NCI-H146 treated with DMSO at 0.1 percent for 48 hours (cell line): ENCODE measurements around the gene NFIC.
"Not testable (repeated sequence)": the region's sequence is repeated elsewhere in the genome, so short reads cannot be mapped to it uniquely, and the experiment has no call there.

Experiments
- DNase-seq: peaks from one replicate; lab custom pipeline; 2025; ENCODE audit not compliant: unreplicated experiment; lab: John Stamatoyannopoulos, UW

Gene NFIC

DNA sequence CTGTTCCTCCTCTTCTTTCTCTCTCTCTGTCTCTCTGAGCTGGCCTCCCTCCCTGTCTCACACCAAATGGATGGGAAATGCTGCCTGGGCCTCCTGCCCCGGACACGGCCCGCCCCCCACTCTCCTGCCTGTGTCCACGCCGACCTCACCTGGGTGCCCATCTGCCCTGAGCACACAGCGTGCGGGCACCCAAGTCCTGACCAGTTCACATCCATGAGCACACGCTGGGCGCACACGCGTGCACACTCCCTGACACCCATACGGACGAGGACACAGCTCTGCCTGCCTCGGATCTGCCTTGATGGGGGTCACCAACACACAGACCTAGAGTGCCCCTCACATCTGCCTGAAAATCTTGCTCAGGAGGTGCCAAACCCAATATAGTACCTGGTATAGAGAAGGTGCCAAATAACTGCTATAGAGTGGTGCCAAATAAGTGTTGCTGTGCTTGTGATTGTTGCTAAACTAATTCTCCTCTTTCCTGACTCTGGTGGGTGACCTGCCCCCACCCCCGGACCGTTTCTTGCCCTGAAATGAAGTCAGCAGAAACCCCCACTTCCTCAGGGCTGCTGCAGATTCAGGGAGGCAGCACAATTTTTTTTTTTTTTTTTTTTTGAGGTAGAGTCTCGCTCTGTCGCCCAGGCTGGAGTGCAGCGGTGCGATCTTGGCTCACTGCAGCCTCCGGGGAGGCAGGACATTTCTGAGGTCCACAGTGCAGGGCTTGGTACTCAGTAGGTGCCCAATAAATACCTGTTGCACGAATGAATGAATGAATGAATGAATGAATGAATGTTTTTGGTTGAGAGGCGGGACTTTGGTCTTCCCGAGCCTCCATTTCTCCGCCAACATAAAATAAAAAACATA, 4.6 kb downstream of the NFIC start:
- no peak for DNase-seq

DNA sequence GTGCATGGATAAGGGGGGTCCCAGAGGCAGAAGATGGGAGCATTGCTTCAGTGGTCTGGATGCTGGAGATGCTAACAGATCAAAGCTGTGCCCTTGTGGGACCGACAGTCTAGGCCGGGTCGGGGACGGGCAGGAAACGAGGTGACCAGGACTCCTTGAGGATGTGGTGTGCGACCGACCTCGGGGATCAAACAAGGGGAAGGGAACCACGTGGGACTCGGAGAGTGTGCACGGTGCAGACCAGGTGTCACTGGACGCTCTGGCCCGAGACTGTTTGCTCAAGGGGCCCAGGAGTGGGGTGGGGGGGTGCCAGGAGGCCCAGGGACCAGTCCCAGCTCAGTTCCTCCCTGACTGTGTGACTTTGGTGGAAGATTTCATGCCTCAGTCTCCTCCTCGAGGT, 6.0 kb downstream of the NFIC start:
- DNase-seq, result no peak

DNA sequence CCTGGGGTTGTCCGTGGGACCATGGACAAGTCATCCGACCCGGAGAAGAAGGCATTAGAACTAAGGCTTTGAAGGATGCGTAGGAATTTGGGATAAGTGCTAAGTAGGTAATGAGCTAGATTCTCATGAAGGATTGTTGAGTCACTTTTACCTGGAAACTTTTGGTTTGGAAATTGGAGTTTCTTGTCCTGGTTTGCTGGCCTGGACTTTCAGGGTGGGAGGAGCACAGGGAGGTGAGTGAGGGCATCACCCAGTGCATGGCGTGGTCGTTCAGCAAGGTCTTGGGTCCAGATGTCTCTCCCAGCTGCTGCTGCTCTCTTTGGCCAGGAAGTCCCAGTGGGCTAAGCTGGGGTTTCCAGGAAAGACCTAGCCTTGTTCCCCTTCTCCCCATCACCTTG, 7.6 kb downstream of the NFIC start:
- DNase-seq, result no peak

DNA sequence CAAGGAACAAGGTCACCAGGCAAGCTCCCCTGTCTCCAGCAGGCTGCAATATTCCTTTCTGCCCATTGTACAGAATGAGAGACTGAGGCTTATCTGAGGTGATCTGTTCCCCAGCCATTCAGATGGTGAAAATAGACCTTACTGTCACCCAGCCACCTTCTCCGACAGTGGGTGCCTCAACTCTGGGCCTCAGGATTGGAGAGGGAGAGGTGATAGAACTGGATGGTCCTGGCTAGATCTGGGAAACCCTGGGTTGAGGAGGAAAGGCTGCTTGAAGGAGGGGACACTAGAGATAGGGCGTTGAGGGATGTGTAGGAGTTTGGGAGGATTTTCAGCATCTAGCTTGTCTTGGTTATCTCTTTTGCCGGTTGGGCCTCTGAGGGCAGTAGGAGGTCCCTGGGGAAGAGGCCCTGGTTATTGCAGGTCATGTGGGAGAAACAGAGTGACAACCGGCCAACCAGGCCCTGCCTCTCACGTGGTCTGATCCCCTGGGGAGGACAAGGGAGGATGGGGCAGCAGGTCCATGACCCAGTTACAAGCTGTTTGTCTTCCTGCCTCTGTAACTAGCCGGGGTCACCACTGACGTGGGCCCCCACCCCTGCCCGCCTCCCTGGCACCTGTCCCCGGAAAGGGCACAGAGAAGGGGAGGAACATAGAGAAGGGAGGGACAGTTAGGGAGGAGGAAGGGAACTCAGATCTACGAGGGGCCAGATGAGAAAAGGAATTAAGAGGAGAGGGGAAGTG, 8.2 kb downstream of the NFIC start:
- no peak for DNase-seq

DNA sequence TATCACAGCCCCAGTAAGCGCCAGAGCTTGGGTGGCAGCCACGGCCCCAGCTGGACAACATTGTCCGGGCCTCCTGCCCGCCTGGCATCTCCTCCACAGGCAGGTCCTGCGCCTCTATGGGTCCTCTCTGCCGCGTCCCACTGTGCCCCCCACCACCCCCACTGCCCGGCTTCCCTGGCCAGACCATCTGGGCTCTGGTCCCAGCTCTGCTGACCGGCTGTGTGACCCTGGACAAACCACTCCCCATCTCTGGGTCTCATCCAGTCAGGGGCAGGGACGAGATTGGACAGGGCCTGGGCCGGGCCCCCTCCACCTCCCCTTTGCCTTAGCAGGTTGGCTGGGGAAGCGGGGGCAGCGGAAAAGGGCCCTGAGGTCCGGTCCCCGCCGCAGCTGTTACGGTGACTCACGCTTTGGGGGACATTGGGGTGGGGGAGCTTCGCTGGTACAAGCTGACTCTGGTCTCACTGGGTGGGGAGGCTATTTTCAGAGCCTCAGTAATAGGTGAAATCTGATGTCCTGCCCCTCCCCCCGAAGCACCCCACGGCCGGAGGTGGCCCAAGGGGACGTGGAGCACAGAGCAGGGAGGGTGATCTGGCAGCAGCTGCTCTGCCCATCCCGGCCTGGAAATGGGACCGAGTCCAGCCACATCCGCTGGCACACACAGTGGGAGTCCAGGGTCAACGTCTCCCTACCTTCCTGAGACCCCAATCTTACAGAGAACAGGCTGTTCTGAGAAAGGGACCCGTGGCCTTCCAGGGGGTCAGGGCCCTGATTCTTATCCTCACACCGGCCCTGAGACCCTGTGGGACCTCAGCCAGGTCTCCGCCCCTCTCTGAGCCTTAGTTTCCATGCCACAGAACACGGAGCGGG, 9.1 kb downstream of the NFIC start:
- no peak for DNase-seq

DNA sequence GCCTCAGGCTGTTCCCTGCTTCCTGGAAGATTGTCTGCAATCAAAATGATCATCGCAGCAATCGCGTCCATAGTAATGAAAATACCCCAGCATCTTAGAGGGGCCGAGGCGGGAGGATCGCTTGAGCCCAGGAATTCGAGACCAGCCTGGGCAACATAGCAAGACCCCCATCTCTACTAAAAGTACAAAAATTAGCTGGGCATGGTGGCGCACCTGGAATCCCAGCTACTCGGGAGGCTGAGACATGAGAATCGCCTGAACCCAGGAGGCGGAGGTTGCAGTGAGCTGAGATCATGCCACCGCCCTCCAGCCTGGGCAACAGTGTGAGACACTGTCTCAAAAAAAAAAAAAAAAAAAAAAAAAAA, 9.7 kb downstream of the NFIC start:
- not testable (repeated sequence) for DNase-seq

DNA sequence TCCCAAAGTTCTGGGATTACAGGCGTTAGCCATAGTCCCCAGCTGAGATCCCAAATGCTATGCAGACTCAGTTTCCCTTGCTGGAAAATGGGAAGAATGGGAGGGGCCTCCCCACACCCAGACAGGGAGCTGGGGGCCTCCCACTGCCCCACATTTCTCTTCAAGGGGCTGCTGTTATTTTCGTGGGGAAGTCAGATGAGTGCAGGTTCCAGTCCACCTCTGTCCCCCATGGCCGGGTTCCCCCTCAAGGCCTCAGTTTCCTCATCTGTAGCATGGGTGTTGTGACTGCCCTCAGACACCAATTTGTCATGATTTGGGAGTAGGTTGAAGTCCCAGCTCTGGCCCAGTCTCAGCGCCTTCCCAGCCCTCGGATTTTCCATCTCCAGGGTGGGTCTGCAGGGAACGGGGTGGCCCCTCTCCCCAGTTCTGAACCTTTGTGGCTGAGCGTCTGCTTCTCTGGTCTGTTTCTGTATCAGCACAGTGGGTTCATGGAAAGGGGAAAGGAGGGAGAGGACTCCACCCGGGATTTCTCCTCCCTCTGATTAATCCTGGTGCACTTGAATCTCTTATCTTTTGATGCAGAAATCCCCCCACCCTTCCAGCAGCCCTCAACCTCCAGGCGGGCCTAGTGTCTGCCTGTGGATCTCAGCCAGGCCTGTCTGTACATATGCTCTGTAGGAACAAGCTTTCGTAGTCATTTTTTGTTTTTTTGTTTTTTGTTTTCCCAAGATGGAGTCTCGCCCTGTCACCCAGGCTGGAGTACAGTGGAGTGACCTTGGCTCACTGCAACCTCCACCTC, 12.2 kb downstream of the NFIC start:
- DNase-seq, result no peak

DNA sequence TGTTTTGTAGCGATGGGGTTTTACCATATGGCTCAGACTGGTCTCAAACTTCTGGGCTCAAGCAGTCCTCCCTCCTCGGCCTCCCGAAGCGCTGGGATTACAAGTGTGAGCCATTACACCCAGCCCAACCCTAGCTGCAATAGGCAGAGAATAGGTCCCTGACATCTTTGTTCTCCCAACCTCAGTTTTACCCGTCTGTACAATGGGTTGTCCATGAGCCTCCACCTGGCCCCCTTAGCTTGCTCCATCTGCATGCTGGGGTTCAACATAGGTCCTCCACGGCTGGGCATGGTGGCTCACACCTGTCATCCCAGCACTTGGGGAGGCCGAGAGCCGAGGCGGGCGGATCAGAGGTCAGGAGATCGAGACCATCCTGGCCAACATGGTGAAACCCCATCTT, 14.4 kb downstream of the NFIC start:
- DNase-seq, result no peak

DNA sequence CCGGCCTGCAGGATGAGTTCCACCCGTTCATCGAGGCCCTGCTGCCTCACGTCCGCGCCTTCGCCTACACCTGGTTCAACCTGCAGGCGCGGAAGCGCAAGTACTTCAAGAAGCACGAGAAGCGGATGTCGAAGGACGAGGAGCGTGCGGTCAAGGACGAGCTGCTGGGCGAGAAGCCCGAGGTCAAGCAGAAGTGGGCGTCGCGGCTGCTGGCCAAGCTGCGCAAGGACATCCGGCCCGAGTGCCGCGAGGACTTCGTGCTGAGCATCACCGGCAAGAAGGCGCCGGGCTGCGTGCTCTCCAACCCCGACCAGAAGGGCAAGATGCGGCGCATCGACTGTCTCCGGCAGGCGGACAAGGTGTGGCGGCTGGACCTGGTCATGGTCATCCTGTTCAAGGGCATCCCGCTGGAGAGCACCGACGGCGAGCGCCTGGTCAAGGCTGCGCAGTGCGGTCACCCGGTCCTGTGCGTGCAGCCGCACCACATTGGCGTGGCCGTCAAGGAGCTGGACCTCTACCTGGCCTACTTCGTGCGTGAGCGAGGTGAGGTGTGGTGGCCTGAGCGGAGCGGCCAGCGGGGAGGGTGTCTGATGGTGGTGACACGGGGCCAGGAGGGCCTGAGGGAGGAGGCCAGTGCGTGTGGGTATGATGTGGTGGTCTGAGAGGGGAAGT, 15.5 kb downstream of the NFIC start:
- DNase-seq, result no peak

DNA sequence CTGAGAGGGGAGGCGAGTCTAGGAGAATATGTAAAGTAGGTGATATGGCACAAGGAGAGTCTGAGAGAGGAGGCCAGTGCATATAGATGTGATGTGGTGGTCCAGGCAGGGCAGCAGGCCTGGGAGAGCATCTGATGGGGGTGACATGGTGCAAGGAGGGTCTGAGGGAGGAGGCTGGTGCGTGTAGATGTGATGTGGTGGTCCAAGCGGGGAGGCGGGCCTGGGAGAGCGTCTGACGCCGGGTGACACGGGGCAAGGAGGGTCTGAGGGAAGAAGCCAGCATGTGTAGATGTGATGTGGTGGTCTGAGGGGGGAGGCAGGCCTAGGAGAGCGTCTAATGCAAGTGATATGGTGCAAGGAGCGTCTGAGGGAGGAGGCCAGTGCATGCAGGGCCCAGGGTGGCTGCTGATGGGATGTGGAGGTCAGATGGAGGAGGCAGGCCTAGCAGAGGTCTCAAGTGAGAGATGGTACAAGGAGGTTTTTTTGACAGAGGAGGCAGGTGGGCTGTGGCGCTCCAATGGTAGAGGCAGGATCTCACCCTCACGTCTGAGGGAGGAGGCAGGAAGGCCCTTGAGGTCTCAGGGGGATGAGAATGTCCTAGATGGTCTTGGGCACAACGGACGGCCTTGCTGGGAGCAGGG, 16.2 kb downstream of the NFIC start:
- DNase-seq, result no peak

DNA sequence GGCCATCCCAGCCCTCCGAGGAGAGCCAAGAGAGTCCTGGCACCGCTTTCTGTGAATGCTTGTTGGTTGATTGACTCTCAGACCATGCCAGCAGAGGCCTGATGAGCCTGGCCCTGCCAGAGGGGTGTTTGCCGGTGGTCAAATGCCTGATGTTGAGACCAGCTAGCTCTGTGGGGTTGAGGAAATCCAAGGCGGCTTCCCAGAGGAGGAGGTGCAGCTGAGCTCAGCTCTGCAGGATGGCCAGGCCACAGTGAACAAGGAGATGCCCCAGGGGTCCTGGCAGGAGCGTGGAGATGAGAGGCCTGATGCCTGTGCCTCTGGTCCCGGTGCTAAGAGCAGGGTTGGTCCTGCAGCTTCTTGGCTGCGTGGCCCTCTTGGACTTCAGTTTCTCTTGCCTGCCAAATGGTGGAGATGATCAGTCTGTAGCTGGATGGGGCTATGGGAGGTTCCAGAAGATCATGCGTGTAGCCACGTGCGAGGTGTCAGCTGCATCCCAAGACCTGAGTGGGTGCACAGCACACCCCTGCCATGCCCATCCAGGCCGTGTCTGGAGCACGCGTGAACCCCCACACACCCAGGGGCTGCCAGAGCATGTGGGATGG, 16.8 kb downstream of the NFIC start:
- DNase-seq, result no peak

DNA sequence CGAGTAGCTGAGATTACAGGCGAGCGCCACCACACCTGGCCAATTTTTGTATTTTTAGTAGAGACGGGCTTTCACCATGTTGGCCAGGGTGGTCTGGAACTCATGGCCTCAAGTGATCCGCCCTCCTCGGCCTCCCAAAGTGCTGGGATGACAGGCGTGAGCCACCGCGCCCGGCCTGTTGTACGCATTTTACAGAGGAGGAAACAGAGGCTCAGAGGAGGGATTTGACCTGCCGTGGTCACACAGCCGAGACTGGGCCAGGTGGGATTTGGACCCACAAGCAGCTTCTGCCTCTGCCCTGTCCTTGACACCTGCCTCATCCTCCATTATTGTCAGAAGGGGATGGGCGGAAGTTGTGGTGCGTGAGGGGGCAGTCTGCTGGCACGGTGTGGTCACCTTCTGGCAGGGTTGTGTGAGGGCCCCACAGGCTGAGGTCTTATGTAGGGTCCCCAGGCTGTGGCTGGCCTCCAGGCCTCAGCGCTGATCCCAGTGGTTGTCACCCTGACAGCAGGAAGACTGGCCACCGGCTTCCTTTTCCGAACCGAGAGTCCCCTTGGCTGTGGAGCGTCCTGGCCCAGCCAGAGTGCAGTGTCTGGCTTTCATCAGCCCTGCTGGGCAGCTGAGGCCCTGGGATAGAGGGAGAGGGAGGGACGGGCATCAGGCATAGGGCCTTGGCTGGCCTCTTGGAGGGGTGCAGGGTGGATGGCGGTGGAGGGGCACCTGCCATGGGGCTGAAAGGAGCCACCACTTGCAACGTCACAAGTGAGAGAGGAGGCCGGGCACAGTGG, 20.3 kb downstream of the NFIC start:
- no peak for DNase-seq

DNA sequence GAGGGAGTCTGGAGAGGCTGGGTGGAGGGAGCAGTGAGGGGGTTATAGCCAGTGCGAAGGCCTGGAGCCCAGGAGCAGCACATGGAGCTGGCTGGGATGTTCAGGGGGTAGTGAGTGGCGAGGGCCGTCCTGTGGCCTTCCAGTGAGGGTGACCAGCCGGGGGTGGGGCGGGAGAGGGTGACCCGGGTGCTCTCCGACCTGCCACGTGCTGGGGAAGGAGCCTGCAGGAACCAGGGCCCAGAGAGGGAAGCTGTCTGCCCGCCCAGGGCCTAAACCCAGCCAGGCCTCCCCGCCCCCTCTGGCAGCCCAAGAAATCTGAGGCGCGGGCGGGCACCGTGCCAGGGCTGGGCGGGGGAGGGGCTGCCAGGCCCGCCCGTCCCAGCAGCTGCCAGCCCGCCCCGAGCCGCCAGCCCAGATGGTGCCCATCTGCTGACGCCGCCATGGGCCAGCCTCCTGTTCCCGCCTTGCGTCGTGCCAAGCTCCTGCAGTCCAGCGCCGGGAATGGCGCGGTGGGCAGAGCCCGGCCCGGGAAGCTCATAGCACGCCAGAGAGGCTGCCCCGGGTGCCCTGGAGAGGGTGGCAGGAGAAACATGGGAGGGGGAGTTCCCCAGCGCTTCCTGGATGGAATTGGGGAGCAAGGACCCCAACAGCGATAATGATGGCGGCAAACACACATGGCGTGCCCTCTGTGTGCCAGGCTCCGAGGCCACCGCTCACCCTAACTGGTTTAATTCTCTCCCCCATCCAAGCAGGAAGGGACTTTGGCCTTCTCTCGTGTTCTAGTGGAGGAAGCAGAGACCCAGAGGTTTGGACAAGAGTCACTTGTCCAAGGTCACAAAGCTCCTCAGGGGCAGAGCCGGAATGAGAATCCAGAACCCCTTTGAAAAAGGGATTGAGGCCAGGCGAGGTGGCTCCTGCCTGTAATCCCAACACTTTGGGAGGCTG, 21.5 kb downstream of the NFIC start:
- DNase-seq, result no peak

DNA sequence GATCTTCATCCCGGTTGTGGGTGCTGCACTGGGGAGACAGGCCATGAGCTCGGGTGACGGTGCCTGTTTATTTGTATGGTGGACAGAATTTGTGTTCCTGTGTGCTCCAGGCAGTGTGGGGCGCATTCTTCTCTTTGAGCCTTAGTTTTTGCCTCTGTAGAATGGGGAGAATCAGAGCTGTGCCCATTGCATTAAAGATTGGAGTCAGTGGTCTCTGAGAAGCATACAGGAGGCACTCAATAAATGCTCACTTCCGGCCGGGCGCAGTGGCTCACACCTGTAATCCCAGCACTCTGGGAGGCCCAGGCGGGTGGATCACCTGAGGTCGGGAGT, 23.0 kb downstream of the NFIC start:
- DNase-seq, result no peak

DNA sequence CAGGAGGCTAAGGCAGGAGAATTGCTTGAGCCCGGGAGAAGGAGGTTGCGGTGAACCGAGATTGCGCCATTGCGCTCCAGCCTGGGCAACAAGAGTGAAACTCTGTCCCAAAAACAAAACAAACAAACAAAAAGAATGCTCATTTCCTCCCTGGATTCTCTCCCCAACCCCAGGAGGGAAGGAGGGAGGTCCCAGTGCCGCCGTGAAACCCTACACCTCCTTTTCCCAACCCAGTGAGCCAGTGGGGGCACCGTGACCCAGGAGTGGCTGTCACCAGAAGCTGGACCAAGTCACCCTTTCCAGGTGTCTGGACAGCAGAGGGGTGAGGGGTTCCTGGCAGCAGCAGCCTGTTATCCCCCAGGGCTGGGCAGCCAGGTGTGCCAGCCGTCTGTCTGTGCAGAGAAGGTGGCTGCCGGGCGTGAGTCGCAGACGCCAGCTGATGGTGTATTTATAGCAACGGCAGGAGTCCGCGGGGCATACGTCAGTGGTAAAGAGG, 23.5 kb downstream of the NFIC start:
- no peak for DNase-seq

DNA sequence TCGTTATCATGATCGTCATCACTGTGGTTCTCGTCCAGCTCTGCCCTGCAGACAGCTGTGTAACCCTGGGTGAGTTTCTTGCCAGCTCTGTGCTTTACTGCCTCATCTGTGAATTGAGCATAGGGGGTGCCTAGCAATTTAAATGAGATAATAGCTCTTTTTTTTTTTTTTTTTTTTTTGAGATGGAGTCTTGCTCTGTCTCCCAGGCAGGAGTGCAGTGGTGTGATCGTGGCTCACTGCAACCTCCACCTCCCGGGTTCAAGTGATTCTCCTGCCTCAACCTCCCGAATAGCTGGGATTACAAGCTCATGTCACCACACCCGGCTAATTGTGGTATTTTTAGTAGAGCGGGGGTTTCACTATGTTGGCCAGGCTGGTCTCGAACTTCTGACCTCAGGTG, 25.5 kb downstream of the NFIC start:
- DNase-seq, result not testable (repeated sequence)

DNA sequence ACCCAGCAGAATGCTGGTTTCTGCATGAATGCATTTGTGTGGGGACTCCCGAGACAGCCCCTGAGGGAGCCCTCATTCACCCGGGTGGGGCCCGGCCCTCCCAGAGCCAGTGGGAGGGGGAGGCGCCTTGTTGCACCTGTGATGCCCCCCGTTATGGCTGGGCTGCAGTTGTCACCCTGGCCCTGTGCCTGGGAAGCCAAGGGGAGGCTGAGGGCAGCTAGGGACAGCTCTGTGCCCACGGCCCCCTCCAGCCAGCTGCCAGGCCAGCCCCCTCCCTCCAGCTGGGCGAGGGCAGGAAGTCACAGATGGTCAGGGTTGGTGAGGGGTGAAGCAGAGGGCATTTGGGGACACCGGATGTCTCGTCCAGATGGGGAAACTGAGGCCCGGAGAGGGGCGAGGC, 26.1 kb downstream of the NFIC start:
- DNase-seq, result no peak
